Measurements from ENCODE around the gene NDUFB4.
"Not testable (repeated sequence)": the region's sequence is repeated elsewhere in the genome, so short reads cannot be mapped to it uniquely, and the experiment has no call there.

- TF ChIP-seq, protein P1, sequence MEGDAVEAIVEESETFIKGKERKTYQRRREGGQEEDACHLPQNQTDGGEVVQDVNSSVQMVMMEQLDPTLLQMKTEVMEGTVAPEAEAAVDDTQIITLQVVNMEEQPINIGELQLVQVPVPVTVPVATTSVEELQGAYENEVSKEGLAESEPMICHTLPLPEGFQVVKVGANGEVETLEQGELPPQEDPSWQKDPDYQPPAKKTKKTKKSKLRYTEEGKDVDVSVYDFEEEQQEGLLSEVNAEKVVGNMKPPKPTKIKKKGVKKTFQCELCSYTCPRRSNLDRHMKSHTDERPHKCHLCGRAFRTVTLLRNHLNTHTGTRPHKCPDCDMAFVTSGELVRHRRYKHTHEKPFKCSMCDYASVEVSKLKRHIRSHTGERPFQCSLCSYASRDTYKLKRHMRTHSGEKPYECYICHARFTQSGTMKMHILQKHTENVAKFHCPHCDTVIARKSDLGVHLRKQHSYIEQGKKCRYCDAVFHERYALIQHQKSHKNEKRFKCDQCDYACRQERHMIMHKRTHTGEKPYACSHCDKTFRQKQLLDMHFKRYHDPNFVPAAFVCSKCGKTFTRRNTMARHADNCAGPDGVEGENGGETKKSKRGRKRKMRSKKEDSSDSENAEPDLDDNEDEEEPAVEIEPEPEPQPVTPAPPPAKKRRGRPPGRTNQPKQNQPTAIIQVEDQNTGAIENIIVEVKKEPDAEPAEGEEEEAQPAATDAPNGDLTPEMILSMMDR (IDR thresholded peaks at IDR 0.05): not testable (repeated sequence)
- TF ChIP-seq POLR2A (IDR thresholded peaks at IDR 0.05): not testable (repeated sequence)
Measured at GRCh38 chr3:120616745-120617144, 20.6 kb downstream of the NDUFB4 start.

Data from esophagus squamous epithelium (tissue), 4 donors.